ENCODE data around the gene PLA2G12A.

Gene PLA2G12A

DNA sequence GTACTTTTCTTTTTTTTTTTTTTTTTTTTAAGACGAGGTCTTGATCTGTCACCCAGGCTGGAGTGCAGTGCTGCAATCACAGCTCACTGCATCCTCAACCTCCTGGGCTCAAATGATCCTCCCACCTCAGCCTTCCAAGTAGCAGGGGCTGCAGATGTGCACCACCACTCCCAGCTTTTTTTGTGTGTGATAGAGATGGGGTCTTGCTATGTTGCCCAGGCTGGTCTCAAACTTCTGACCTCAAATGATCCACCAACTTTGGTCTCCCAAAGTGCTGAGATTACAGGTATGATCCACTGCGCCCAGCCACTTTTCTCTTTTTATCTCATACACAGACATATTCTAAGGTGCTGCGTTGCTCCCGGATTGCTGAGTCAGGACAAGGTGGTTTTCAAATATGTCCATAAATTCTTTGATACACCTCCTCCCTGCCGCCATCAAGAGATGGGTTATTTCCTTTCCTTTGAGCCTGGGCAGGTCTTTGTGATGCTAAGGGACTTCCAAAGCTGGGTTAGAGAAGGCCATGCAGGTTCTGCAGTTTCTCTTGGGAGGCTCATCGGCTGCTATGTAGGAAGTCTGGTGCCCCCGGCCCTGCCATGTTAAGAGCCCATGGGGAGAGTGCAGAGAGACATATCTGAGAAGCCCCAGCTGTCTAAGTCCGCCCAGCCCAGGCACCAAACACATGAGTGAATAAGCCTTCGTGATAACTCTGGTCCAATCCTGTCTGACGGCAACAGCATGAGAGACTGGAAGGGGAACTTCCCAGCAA is 8.4 kb upstream of the PLA2G12A start:
- Mint-ChIP-seq H3K9me3 (no peaks in the 10 kb centered on the region), H3K27ac (no peak overlapping the region), H3K27me3 (no peaks in the 10 kb centered on the region), H3K4me1 (no peaks in the 10 kb centered on the region), H3K4me3 (no peak overlapping the region)
- ATAC-seq (no peak), DNase-seq (no peak)

DNA sequence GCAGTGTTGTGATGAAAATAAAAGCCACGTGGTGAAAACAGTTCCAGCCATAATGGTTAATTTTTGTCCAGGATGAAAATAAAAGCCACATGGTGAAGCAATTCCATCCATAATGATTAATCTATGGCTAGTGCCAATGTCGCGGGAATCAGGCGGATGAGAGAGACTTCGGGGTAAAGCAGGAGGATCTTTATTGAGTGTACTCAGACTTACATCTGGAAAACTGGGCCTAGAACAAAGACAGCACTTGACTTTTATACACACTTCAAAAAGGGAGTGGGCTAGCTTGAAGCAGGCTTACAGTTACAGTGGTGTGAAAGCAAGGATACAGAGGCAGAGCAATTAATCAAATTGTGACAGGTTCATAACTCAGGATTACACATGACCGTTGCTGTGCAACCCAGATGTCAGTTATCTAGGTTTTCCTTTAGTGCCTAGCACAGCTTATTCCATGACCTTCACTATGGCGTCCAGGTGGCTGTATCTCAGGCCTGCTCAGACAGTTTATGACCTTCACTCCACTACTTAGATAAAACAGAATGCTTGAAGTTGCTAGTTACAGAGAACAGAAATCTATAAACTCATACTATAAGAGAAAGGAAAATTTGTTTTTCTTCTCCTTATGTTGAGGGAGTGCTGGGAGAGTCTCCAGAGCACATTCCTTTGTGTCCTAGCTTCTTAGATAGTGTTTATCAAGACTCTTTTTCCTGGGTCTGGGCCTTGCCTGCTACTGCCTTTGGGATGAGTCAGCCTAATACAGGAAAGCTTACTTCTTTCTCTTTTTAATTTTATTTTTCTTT is 5.9 kb upstream of the PLA2G12A start:
- Mint-ChIP-seq H3K27ac (no peak overlapping the region), H3K27me3 (no peaks in the 10 kb centered on the region), H3K4me3 (no peak overlapping the region), H3K4me1 (no peaks in the 10 kb centered on the region), H3K9me3 (no peaks in the 10 kb centered on the region)
- ATAC-seq = no peak
- no peak for DNase-seq

DNA sequence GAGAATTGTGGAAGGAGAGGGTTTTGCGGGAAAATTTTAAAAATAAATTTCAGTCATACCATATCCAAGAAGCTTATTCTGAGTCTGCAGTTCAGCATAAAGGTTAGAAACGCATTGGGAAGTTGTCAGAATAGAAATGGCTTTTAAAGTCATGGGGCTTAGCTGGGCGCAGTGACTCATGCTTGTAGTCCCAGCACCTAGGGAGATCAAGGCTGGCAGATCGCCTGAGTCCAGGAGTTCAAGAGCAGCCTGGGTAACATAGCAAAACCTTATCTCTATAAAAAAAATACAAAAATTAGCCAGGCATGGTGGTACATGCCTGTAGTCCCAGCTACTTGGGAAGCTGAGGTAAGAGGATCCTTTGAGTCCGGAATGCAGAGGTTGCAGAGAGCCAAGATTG is 3.9 kb upstream of the PLA2G12A start:
- H3K4me1 Mint-ChIP-seq = peaks cover 2% of the 10 kb centered on the region
- ATAC-seq (no peak), DNase-seq (no peak)
- H3K27me3 Mint-ChIP-seq = no peaks in the 10 kb centered on the region
- no peak overlapping the region for H3K27ac Mint-ChIP-seq
- H3K4me3 Mint-ChIP-seq = no peak overlapping the region
- H3K9me3 Mint-ChIP-seq = no peaks in the 10 kb centered on the region

DNA sequence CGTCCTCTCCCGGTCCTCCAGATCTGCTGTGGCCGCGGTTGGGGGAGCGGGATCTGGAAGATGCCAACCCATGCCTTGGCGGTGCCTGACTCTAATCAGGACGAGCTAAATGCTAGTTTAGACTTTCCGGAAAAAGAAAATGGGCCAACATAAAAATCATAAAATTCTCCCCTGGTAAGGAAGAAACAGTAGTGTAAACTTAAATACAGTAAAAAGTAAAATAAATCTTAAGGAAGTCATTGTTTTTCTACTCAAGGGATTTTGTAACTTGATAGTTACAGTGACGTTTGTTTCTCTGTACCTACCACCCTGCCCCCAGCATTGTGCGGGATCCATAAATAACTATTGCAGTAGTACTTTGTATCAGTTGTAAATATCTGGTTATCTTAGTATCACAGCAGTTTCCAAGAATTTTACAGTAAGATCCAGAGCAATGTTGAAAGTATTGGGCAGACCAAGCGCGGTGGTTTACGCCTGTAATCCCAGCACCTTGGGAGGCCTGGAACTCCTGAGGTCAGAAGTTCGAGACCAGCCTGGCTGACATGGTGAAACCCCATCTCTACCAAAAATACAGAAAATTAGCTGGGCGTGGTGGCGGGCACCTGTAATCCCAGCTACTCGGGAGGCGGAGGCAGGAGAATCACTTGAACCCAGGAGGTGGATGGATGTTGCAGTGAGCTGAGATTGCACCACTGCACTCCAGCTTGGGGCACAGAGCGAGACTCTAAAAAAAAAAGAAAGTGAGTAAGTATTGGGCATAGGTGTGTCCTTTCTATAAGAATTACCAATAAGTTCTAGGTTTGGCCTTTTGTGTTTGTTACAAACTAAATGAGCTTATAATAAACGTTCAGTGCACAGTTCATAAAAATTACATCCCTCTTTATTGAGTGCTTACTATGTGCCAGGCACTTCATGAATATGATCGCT is 1.0 kb upstream of the PLA2G12A start:
- H3K27ac Mint-ChIP-seq = peak overlapping the region; percentile 24 to 91
- H3K27me3 Mint-ChIP-seq = no peaks in the 10 kb centered on the region
- H3K9me3 Mint-ChIP-seq = no peaks in the 10 kb centered on the region
- DNase-seq (no peak), ATAC-seq (no peak)
- peaks cover 26% of the 10 kb centered on the region for H3K4me1 Mint-ChIP-seq
- H3K4me3 Mint-ChIP-seq = peak overlapping the region; percentile 81 to 84

DNA sequence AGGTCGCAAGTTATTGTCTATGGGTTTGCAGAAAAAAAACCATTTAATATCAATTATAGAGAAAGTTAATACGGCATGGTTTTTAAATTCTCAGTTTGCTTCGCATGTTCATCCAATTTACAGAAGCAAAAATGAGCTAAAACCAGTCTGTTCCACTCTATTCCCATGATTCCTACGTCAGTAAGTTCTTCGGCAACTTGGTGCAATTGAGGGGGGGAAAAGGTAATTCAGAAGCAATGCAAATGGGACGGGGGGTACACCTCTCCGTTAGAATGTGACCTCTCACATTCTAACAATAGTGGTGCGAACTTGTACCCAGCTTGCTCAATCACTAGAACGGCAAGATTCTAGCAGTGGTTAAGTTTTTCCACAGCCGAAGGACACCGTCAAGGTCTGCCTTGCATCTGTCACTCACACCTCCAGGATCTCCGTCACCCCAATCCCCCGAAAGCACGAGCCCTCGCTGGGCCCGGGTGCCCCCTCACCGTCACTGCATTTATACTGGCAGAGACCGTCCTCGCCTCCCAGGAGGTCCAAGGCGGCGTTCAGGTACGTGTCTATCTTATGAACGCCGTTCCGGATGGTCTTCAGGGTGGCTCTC is 653 bp downstream of the PLA2G12A start:
- DNase-seq (no peak), ATAC-seq (no peak)
- H3K27ac Mint-ChIP-seq = peak overlapping the region; percentile 77 to 85

DNA sequence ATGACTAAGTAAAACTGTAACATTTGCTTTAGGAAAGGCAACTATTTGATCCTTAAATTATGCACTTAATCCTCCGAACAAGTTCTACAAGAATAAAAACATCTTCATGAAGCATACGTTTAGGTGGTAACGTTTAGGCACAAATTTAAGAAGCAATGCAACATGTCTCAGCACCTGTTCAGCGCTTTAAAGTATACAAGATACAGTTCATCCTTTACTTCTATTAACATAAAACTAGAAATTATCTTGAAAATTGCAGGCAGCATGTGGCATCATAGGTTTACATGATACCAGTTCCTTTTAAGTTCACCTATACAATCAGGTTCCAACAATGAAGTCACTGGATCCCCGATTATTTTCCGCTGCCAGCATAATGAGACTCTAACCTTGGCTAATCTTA is 1.5 kb downstream of the PLA2G12A start:
- no peaks in the 10 kb centered on the region for H3K27me3 Mint-ChIP-seq
- DNase-seq = no peak
- H3K4me3 Mint-ChIP-seq = peak overlapping the region; percentile 91 to 95
- H3K4me1 Mint-ChIP-seq = peaks cover 30% of the 10 kb centered on the region
- ATAC-seq = no peak
- H3K27ac Mint-ChIP-seq = no peak overlapping the region
- no peaks in the 10 kb centered on the region for H3K9me3 Mint-ChIP-seq

More for the DNA sequence above, 653 bp downstream of the PLA2G12A start:
- Mint-ChIP-seq H3K4me1 (peaks cover 30% of the 10 kb centered on the region), H3K9me3 (no peaks in the 10 kb centered on the region), H3K4me3 (peak overlapping the region; percentile 91 to 95), H3K27me3 (no peaks in the 10 kb centered on the region)

DNA sequence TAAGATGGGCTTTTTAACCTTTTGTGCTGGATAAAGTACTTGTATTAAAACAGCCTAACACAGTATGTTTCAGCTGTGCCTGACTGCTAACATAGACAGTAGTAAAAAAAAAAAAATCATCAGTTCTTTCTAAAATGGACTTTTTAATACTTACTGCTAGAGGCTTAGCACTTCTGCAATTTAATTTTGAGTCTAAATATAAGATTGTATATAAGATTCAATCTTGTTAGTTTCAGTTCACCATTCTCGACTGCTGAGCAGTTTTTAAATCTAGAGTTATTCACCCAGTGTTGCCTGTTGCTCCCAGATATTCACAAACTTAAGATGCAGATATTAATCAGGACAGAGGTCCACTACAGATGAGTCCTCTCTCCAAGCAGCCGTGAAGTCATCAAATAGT is 6.8 kb downstream of the PLA2G12A start:
- Mint-ChIP-seq H3K4me1 (peaks cover 34% of the 10 kb centered on the region), H3K9me3 (no peaks in the 10 kb centered on the region), H3K4me3 (no peak overlapping the region), H3K27ac (no peak overlapping the region), H3K27me3 (no peaks in the 10 kb centered on the region)
- ATAC-seq (no peak), DNase-seq (no peak)

DNA sequence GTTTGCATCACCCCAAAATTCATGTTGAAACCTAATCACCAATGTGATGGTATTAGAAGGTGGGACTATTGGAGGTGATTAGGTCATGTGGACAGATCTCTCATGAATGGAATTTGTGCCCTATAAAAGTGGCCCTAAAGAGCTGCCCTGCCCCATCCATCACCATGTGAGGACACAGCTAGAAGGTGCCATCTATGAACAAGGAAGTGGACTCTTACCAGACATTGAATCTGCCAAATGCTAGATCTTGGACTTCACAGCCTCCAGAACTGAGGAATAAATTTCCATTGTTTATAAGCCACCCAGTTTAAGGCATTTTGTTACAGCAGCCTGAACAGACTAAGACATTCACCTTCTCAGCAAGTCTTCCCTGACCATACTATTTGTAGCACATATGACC is 7.5 kb downstream of the PLA2G12A start:
- peaks cover 28% of the 10 kb centered on the region for H3K4me1 Mint-ChIP-seq
- no peak overlapping the region for H3K4me3 Mint-ChIP-seq
- ATAC-seq (no peak), DNase-seq (no peak)
- no peak overlapping the region for H3K27ac Mint-ChIP-seq
- no peaks in the 10 kb centered on the region for H3K27me3 Mint-ChIP-seq
- no peaks in the 10 kb centered on the region for H3K9me3 Mint-ChIP-seq

DNA sequence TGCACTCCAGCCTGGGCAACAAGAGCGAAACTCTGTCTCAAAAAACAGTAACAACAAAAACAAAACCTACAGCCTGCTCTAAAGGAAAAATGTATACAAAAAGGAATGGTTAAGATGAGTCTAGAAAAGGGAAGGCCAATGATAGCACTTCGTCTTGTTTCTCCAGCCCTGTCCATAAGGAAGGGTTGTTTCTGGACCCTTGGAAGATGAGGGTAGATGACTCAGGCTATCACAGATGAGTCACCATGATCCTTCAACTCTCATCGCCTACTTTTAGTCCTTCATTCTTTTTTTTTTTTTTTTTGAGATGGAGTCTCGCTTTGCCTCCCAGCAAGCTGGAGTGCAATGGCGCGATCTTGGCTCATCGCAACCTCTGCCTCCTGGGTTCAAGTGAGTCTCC is 8.8 kb downstream of the PLA2G12A start:
- DNase-seq (no peak), ATAC-seq (no peak)
- H3K4me1 Mint-ChIP-seq = peaks cover 18% of the 10 kb centered on the region
- H3K27me3 Mint-ChIP-seq = no peaks in the 10 kb centered on the region
- no peaks in the 10 kb centered on the region for H3K9me3 Mint-ChIP-seq
- H3K4me3 Mint-ChIP-seq = no peak overlapping the region
- no peak overlapping the region for H3K27ac Mint-ChIP-seq

DNA sequence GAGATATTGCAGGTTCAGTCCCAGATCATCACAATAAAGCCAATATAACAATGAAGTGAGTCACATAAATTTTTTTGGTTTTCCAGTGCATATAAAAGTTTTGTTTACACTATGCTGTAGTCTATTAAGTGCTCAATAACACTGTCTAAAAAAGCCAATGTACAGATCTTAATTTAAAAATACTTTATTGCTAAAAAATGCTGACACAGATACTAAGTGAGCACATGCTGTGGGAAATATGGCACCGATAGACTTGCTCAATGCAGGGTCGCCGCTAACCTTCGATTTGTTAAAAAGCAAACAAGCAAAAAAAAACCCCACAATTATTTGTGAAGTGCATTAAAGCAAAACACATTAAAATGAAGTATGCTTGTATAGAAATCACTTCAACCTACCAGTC is 10.3 kb downstream of the PLA2G12A start:
- H3K4me1 Mint-ChIP-seq = peaks cover 13% of the 10 kb centered on the region
- no peaks in the 10 kb centered on the region for H3K27me3 Mint-ChIP-seq
- H3K4me3 Mint-ChIP-seq = no peak overlapping the region
- DNase-seq = no peak
- no peak overlapping the region for H3K27ac Mint-ChIP-seq
- no peak for ATAC-seq
- no peaks in the 10 kb centered on the region for H3K9me3 Mint-ChIP-seq

DNA sequence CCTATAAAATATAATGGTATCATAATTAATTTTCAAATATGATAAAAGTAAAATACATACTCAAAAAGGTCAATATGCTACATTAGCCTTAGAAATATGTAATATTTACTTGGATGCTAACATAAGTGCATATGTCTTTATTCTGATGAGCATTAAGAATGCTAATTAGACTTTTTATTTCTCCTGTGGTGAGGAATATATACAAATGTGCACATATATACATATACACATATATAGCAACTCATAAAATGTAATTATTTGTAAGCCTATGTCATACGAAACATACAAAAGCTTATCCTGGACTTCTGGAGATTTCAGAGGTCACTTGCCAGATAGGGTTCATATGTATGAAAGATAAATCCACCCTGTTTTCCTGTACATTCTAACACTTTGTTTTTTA is 11.1 kb downstream of the PLA2G12A start:
- no peak overlapping the region for H3K4me3 Mint-ChIP-seq
- no peaks in the 10 kb centered on the region for H3K9me3 Mint-ChIP-seq
- peaks cover 13% of the 10 kb centered on the region for H3K4me1 Mint-ChIP-seq

DNA sequence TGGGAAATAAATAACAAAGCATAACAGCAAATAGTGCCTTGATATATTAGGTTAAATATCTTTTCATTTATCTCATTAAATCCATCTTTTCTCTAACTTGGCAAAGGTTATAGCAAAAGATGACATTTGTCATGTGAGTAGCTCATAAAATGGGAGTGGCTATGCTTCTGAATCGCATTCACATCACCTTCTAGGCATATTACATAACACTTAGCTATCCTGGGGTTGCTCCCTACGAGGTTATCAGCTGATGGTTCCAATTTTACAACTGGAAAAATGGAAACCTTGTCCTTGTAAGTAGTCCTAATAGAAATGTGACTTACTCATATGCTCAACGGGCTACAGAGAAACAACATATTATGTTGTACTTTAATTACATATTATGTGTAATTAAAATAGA is 16.4 kb downstream of the PLA2G12A start:
- Mint-ChIP-seq H3K4me1 (no peaks in the 10 kb centered on the region), H3K27me3 (no peaks in the 10 kb centered on the region), H3K4me3 (no peak overlapping the region), H3K9me3 (no peaks in the 10 kb centered on the region), H3K27ac (no peak overlapping the region)
- ATAC-seq = no peak
- DNase-seq = no peak

More for the DNA sequence above, 11.1 kb downstream of the PLA2G12A start:
- Mint-ChIP-seq H3K27me3 (no peaks in the 10 kb centered on the region), H3K27ac (no peak overlapping the region)
- no peak for ATAC-seq
- DNase-seq = no peak

DNA sequence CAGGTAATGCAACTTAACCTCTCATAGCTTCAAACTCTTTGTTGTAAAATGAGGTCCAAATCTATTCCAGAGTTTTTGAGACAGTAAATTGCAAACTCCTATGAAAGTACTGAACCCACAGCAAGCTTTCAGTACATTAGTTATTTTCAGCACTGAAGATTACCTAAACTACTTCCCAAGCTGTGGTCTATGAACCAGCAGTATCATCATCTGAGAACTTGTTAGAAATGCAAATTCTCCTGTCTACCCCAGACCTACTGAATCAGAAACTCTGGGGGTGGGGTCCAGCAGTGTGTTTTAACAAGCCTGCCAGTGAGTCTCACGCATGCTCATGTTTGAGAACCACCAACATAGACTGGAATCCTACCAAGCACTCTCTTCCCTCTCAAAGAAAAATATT is 20.9 kb downstream of the PLA2G12A start:
- Mint-ChIP-seq H3K4me1 (peaks cover 2% of the 10 kb centered on the region), H3K27me3 (no peaks in the 10 kb centered on the region), H3K9me3 (no peaks in the 10 kb centered on the region), H3K27ac (no peak overlapping the region), H3K4me3 (no peak overlapping the region)
- DNase-seq (no peak), ATAC-seq (no peak)

DNA sequence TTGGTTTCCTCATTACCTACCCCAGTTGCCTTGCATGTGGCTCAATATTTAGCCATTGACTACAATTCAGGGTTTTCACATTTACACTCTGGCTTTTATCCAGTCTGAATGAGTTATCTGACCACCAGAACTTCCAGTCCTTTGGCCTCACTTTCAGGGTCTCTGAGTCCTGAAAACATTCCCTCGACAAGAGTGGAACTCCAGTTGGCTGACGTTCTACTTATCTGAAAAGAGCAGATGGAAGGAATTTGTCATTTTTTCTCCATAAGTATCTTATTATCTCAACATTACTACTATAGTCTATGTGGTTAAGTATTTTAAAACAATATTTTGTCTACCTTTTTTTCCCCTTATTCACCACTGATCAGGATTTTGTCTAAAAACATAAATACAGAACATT is 21.4 kb downstream of the PLA2G12A start:
- no peak overlapping the region for H3K4me3 Mint-ChIP-seq
- no peak overlapping the region for H3K27ac Mint-ChIP-seq
- ATAC-seq = no peak
- no peaks in the 10 kb centered on the region for H3K27me3 Mint-ChIP-seq
- DNase-seq = no peak
- H3K9me3 Mint-ChIP-seq = no peaks in the 10 kb centered on the region
- peaks cover 8% of the 10 kb centered on the region for H3K4me1 Mint-ChIP-seq

DNA sequence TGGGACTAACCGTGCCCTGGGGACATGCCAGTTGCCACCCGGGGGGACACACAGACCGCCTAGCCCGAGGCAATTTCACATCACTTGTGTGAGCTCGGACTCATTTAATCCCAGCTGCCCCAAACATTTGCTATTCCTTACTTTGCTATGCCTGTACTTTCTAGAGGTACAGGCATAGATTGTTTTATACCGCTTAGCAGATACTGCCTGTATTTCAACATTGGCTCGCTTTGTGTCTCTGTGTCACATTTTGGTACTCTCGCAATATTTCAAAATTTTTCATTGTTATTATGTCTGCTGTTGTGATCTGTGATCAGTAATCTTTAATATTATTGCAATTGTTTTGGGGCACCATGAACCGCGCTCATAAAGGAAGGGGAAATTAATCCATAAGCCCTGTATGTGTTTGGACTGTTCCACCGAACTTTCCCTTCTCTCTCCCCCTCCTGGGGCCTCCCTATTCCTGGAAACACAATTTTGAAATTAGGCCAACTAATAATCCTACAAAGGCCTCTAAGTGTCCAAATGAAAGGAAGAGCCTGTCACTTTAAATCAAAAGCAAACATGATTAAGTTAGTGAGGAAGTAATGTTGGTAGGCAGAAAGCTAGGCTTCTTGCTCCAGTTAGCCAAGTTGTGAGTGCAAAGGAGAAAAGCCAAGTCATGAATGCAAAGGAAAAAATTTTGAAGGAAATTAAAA is 26.1 kb downstream of the PLA2G12A start:
- peaks cover 37% of the 10 kb centered on the region for H3K4me1 Mint-ChIP-seq
- no peaks in the 10 kb centered on the region for H3K9me3 Mint-ChIP-seq
- DNase-seq (no peak), ATAC-seq (no peak)
- peak overlapping the region; percentile 77 to 97 for H3K27ac Mint-ChIP-seq
- H3K4me3 Mint-ChIP-seq = peak overlapping the region; percentile 89 to 90
- no peaks in the 10 kb centered on the region for H3K27me3 Mint-ChIP-seq
